NB4 (cell line): ENCODE results near the gene LAMB1.
A peak's percentile ranks its signal among the peaks of the same experiment; 100 is the strongest.

ENCODE experiments used
- DNase-seq: peaks from one replicate; pipeline ENCODE4 v3.0.0; 2010; ENCODE audit warnings: low read depth
- H3K4me3 ChIP-seq: one replicate; pipeline ENCODE4 v1.5.1; 2011; ENCODE audit warnings: mild to moderate bottlenecking, low read depth, low read length, moderate library complexity
- MYC ChIP-seq: IDR thresholded peaks from 2 replicates; pipeline ENCODE4 v1.6.1; 2011; ENCODE audit warnings: low read depth, low read length
- POLR2A ChIP-seq: IDR thresholded peaks from 2 replicates; pipeline ENCODE4 v1.6.1; 2011; ENCODE audit warnings: mild to moderate bottlenecking; ENCODE audit not compliant: insufficient read length; ENCODE audit errors: extremely low read depth
- TF ChIP-seq, protein P1 (sequence below): IDR thresholded peaks from 2 replicates; pipeline ENCODE4 v1.6.1; 2011; ENCODE audit warnings: low read depth, low read length
- TF ChIP-seq, protein P2 (sequence below): IDR thresholded peaks from one replicate; pipeline ENCODE4 v1.5.1; 2012; ENCODE audit warnings: low read depth, low read length

Gene LAMB1

DNA sequence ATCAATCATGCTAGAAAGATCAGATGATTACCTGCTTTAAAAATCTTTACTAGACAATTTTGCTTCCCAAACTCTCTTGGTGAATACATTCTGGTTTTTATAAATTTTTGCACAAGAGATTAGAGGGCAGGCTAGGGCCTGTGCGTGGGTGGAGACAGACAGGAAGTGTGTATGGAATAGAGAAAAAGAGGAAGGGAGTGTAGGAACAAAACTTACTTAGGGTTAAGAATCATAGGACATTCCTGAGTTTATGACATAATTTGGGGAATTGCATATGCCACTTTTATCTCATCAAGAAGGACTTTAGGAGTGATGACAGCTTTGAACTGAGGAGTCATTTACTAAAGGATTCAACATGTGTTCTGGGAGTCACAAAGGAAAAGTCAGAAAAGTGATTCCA lies 31.3 kb downstream of the LAMB1 start:
- no peak for TF ChIP-seq POLR2A
- no peak for TF ChIP-seq MYC
- TF ChIP-seq, protein P1, sequence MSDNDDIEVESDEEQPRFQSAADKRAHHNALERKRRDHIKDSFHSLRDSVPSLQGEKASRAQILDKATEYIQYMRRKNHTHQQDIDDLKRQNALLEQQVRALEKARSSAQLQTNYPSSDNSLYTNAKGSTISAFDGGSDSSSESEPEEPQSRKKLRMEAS, result no peak
- TF ChIP-seq, protein P2, sequence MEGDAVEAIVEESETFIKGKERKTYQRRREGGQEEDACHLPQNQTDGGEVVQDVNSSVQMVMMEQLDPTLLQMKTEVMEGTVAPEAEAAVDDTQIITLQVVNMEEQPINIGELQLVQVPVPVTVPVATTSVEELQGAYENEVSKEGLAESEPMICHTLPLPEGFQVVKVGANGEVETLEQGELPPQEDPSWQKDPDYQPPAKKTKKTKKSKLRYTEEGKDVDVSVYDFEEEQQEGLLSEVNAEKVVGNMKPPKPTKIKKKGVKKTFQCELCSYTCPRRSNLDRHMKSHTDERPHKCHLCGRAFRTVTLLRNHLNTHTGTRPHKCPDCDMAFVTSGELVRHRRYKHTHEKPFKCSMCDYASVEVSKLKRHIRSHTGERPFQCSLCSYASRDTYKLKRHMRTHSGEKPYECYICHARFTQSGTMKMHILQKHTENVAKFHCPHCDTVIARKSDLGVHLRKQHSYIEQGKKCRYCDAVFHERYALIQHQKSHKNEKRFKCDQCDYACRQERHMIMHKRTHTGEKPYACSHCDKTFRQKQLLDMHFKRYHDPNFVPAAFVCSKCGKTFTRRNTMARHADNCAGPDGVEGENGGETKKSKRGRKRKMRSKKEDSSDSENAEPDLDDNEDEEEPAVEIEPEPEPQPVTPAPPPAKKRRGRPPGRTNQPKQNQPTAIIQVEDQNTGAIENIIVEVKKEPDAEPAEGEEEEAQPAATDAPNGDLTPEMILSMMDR, result no peak
- no peak overlapping the region for H3K4me3 ChIP-seq
- DNase-seq, result peak; percentile 39

DNA sequence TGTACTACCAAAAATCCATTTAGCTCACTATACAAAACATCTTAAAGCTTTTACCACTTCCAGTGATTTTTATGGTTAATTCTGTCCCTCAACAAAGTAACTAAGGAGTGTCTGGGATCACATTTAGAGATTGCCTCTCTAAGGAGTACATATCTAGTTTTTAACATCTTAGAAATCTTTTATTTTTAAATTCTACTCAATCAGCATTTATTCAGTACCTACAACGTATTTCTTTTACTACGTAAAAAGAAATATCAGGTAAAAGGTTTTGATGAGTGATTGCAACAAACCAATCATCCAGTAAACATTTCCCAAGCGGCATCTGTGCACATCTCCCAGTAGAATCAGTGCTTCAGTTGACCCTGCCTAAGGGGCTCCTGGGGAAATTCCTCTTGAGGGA lies 31.9 kb downstream of the LAMB1 start:
- no peak overlapping the region for H3K4me3 ChIP-seq
- DNase-seq, result no peak
- TF ChIP-seq MYC (no peak), POLR2A (no peak)
- TF ChIP-seq, protein P1, result no peak
- TF ChIP-seq, protein P2, result no peak

DNA sequence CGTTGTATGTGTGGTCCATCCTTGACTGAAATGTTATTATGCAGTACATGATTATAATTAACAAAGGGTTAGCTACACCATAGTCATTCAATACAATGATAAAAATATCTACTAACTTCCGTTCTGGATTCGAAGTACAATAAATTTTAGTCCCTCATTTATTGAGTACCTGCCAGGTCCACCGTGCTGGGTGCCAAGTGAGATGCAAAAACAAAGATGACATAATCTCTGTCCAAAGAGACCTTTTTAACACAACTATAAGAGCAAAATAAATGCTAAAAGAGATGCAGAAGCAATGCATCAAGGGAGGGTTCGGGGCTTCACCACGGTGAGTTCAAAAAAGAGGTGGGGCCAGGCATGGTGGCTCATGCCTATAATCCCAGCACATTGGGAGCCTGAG lies 33.1 kb downstream of the LAMB1 start:
- no peak for TF ChIP-seq POLR2A
- TF ChIP-seq, protein P1, result no peak
- TF ChIP-seq, protein P2, result no peak
- TF ChIP-seq MYC, result no peak
- H3K4me3 ChIP-seq, result no peak overlapping the region
- DNase-seq, result no peak

DNA sequence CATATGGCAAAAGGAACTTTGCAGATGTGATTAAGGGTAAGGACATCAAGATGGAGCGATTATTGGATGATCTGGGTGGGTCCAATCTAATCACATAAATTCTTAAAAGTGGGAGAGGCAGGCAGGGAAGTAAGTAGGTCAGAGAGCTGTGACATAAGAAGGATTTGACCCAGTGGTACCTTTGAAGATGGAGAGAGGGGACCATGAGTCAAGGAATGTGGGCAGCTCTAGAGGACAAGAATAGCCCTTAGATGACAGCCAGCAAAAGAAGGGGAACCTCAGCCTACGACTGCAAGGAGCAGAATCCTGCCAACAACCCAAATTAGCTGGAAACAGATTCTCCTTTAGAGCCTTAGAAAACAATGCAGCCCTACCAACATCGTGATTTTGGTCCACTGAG lies 34.5 kb downstream of the LAMB1 start:
- TF ChIP-seq, protein P2, result no peak
- no peak for TF ChIP-seq MYC
- H3K4me3 ChIP-seq, result no peak overlapping the region
- no peak for DNase-seq

DNA sequence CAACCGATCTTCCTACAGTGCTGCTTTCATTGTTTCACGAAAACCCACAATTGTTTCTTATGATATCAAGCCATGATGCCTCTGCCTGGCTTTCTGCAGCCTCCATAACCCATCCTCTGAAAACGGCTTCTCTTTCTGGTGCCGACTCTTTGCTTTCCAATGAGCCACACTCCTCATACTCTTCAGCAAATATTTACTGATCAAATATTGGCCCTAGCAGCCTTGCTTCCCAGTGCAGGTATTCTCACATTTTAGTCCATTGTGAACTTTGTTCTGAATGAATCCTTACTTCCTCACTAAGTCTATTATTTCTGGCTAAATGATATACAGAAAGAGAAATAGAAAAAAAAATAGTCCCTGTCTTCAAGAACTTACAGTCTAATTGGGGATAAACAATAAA lies 35.5 kb downstream of the LAMB1 start:
- no peak for DNase-seq

More for the DNA sequence above, 35.5 kb downstream of the LAMB1 start:
- TF ChIP-seq POLR2A, result no peak
- TF ChIP-seq MYC, result no peak
- TF ChIP-seq, protein P2, result no peak
- TF ChIP-seq, protein P1, result no peak
- H3K4me3 ChIP-seq, result no peak overlapping the region
